GM19328 (cell line): ENCODE results near the gene FAM72A.
"Not testable (repeated sequence)": the region's sequence is repeated elsewhere in the genome, so short reads cannot be mapped to it uniquely, and the experiment has no call there.

Source experiments
- ATAC-seq: cut with Tn5 transposase; IDR thresholded peaks from one replicate; pipeline ENCODE4 v1.9.1; 2021; ENCODE audit warnings: mild to moderate bottlenecking, moderate library complexity; ENCODE audit not compliant: unreplicated experiment

Gene FAM72A

GRCh38 chr1:206202789-206203363 is at the start of gene FAM72A:
Gene FAM72A, minus strand, starts transcription at chr1:206202839. Its CDS starts 814 bp downstream, at chr1:206202025.
- peak; percentile 90 for ATAC-seq

- ATAC-seq, result not testable (repeated sequence)
Observed at GRCh38 chr1:206250953-206251681, 48.5 kb upstream of the FAM72A start.

DNA sequence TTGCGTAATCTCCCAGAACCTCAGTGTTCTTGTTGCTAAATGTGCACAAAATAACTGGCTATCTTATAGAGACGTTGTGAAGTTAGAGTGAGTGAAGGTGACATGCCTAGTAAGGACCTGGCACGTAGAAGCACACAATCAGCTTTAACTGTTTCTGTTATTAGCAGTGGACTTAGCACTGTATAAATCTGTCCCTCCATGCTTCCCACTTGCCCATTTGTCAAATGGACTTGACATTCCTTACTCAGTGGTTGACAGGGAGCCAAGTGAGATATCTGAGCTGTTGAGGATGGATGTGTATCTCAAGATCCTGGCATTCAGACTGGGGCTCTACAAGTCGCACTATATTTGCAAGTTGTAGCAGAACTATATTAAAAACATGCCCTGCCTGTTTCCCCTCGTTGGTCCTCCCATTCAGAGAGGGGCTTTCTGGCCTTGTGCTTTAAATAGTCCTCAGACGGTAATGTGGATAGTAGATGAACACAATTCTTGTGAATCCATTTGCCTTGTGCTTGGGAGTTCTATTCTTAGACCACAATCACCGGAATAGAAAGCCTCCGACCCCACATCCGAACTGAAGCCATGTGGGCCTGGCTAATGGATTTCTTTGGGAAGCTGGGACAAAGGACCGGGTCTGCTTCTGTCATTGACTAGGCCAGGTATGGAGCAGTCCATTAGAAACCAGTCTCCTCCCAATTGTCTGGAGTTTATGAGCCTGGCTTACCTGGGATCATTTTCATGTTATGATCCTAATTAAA is 43.7 kb upstream of the FAM72A start:
- ATAC-seq, result not testable (repeated sequence)

- ATAC-seq, result not testable (repeated sequence)
Observed at GRCh38 chr1:206245479-206245878, 42.8 kb upstream of the FAM72A start.

DNA sequence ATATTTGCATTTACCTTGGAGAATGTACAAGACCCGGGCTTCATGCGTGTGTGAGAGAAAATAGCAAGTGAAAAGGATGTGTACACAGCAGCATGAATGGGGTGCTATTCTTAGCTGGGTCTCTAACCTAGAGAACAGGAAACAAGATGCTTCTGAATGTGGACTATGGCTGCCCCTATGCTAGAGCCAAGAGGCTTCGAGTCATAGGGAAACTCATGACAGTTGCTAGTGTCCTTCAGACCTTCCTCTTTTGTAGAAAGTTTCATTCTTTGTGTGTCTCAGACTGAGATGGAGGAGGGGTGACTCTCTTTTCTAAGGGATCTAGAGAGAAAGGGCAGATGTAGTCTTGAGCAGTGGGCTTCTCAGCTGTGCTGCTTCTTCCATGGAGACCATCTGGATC is 40.7 kb upstream of the FAM72A start:
- ATAC-seq, result peak; percentile 97

DNA sequence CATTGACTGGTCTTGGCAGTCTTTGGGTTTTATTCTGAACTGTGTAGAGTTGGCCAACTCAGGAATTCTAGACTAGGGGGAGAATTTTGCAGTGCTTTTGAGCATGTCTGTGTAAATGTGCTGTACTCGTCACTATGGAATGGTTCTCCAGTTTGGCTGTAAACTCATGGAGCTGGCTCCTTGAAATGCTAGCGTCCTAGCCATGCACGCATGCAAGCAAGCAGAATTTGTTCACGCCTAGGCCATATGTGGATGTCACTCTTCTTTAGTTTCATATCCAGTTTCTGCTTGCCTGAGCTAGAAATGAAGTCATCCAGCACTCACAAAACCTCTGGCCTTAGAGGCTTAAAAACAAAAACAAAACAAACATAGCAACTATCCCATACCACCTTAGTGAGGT is 37.6 kb upstream of the FAM72A start:
- not testable (repeated sequence) for ATAC-seq

DNA sequence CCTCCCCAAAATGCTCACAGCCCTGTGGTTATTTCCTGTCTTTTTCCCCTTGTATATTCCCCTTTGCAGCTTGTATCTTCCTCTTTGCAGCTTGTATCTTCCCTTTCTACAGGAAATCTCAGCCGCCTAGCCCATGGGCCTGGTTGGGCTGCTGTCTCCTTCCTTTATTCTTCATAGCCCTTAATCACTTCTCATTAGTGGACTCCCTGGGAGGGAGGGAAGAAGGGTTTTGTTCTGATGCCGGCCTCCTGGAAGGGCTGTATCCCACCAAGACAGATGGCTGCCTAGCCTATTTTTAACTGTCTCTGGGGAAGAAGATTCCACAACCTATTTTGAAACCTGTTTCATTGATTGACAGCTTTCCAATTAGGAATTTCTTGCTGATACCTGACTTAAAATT is 32.6 kb upstream of the FAM72A start:
- not testable (repeated sequence) for ATAC-seq

DNA sequence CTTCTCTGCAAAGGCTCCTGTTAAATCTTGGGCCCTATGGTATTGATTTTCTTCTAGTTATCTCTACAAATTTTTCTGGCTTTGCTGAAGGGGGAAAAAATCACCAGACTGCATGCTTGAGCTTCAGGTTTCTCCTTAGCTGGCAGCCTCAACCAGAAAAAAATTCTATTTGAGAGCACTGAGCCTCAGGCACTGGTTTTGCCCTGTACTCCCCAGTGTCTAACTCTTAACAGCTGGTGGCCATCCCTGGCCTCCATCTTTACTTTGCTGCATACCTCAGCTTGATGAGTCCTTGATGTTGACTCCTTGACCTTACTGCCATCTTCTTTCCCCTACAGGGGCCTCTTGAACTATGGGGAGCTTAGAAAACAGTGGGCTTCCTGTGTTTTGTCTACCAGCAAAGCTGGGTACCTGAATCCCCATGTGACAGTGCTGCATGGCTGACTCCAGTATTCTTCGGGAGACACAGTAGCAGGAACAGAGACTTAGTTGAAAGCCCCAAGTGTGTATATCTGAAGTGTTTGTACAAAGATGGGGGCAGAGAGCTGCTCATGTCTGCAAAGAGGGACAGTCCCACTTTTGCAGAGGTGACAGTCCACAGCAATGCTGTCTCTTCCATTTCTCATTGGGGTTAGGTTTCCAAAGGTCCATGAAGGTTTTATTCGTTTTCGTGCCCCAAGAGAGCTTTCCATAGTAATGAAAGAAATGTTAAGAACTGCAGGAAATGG is 31.7 kb upstream of the FAM72A start:
- not testable (repeated sequence) for ATAC-seq

DNA sequence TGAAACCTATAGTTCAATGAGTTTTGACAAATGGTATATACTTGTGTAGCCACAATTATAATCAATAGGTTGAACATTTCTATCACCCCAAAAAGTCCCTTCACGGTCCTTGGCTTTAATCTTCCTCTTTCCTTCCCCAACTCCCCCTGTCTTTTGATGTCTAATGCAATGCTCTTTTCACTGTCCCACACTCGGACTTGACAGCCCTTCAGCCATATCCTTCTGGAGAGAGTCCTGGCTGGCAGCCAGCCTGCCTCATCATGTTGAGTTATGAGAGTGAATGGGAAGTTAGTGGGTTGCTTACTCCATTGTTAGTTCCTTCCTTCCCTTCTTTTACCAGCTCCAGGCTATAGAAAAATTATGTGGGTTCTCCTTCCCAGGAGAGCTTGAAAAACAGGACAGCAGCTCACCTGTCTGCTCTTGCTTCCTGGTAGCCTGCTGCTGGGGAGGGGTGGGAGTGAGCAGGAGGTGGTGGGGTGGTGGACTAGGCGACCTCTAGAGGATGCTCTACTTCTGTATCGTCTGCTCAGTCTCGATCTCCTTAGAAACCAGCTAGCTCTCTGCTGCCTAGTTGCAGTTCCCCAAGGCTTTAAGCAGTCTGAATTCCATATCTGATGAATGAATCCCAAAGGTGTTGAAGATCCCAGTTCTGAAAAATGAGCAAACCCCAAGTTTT is 30.5 kb upstream of the FAM72A start:
- not testable (repeated sequence) for ATAC-seq

DNA sequence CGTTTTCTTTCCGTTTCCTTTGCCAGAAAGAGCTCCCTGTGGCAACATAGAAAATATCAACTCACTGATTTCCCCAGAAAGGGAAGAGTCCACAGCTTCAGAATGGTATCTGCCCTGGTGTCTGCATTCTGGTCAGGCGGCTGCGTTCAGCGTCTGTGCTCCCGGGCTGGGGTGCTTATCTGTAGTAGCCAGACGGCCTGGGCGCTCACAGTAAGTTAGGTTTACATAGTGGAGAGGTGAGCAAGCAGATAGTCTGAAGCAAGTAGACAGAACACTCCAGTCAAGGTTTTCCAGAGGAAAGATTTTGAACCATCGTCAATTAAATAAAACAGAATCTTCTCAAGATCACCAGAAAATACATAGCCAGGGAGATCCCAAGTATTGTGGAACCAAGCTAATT is 29.4 kb upstream of the FAM72A start:
- ATAC-seq, result not testable (repeated sequence)

GRCh38 chr1:206229286-206229685 is 26.6 kb upstream of the FAM72A start:
- not testable (repeated sequence) for ATAC-seq

- ATAC-seq, result not testable (repeated sequence)
Observed at GRCh38 chr1:206226886-206227285, 24.2 kb upstream of the FAM72A start.

GRCh38 chr1:206225386-206225785 is 22.7 kb upstream of the FAM72A start:
- not testable (repeated sequence) for ATAC-seq

DNA sequence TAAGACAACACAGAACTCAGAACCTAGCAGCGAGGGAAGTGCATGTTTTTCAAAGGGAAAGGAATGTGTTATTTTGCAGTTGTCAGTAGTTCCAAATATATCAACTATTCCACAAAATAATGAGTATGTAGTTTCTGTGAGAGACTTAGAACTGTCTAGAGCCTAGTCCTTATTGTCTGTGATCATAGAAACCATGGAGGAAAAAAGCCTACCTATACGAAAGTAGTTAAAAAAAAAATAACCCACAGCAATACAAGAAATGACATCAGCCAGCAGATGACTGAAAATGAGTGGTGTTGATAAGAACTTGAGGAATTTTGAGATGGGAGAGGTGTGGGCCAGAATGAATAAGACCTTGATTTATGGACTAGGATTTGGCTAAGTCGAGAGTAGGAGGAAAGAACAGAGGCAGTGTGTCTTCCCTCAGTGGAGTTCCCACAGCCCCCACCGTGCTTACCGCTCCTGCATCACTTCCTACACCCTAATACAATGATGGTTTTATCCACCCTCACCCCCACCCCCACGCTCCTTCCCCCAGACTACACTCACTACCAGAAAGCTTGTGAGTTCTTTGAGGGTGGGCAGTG is 21.6 kb upstream of the FAM72A start:
- ATAC-seq, result not testable (repeated sequence)

- ATAC-seq, result not testable (repeated sequence)
Observed at GRCh38 chr1:206221585-206221984, 18.9 kb upstream of the FAM72A start.

- not testable (repeated sequence) for ATAC-seq
Observed at GRCh38 chr1:206220332-206221000, 17.8 kb upstream of the FAM72A start.

DNA sequence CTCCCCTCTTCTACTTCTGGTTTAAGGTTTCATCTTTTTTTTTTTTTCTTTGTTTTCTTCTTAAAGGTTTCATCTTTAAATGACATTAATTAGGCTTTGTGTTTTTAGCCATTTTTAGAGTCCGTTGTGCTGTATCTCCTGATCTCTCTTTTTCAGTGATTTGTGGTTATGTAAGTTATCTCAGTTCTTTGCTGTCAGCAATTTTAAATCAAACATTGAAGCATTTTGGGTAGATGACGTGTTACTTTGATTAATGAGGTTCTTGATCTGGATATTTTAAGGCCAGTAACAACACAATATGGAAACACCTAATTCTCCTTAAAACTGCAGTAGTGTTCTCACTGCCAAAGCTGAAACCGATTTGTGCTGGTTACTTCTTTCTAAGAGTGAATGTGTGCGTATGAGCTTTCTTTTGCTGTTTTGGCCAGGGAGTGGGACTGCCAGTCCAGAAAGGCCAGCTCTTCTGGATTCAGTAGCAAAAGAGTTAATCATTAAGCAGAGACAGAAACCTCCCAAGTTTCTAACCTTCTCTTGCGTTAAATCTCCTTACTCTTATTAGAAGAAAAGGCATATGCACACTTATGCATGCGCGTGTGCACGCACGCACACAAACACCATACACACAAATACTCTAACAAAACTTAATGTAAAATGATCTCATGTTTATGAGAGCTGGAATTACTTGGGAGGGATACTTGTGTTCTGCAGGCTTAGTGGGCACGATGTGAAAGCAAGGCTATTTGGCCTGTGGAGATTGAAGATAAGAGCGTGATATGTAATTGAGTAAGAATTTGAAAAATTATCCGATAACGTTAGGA is 17.1 kb upstream of the FAM72A start:
- not testable (repeated sequence) for ATAC-seq

DNA sequence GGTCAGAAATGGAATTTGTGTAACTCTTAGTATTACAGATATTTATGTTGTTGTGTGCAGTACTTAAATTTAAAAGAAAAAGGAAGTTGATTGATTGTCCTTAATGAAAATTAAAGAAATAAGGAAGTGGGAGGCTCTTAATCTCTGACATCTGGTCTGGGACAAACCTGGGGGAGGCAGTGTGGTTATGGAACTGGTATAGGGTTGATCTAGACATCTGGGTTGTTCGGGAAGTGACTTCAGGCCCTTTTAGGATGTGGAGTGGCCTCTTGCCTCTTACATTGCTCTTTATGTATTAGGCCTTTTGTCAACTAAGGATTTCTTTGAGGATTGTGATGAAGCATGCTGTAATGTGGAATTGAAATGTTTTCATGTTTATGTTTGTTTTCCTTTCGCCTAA is 16.1 kb upstream of the FAM72A start:
- not testable (repeated sequence) for ATAC-seq

- not testable (repeated sequence) for ATAC-seq
Observed at GRCh38 chr1:206218285-206218684, 15.6 kb upstream of the FAM72A start.
